Gastroesophageal sphincter (tissue), 3 donors: ENCODE measurements around the gene PPP1R3C.

Experiments
- CTCF ChIP-seq, 4 experiments: fragments of 200-600 bp in 2 of 4; fragments of 450-650 bp in 2 of 4; sonication (generic) in 1 of 4; IDR thresholded peaks; one replicate each; pipeline ENCODE4 v1.5.1; 2017 to 2019; ENCODE audit warnings: antibody characterized with exemption in 4 of 4, mild to moderate bottlenecking in 2 of 4, moderate library complexity in 2 of 4
- EP300 ChIP-seq: sonication (generic); formaldehyde crosslinking; IDR thresholded peaks from one replicate; pipeline ENCODE4 v1.6.1; 2017; ENCODE audit warnings: antibody characterized with exemption, mild to moderate bottlenecking
- POLR2A ChIP-seq, 2 donors: fragments of 450-650 bp; IDR thresholded peaks; one replicate each; pipeline ENCODE4 v1.6.1; 2017; ENCODE audit warnings: antibody characterized with exemption in 2 of 2, mild to moderate bottlenecking in 2 of 2, moderate library complexity in 1 of 2
- POLR2AphosphoS5 ChIP-seq: sonication (generic); formaldehyde crosslinking; IDR thresholded peaks from one replicate; pipeline ENCODE4 v1.6.1; 2017; ENCODE audit warnings: antibody characterized with exemption

GRCh38 chr10:91617072-91617609 lies 15.7 kb downstream of the PPP1R3C start:
- no peak for TF ChIP-seq CTCF (IDR thresholded peaks at IDR 0.05)
- TF ChIP-seq POLR2AphosphoS5: no peak
- TF ChIP-seq POLR2A (IDR thresholded peaks at IDR 0.05): no peak
- no peak for TF ChIP-seq EP300
